GM23248 (cell line): Measurements from ENCODE around the gene TMED4. TPM values are rescaled to one million over a fixed set of nuclear protein-coding genes. Genes with fewer than 3 reads are reported as not detected.

Experiments
- DNase-seq: peaks from one replicate; pipeline ENCODE4 v3.0.0-alpha.2; 2015
- H2AFZ ChIP-seq: fragments of 200-600 bp; sonication (generic); 2 replicates; pipeline ENCODE4 v1.6.1; 2016; ENCODE audit warnings: antibody characterized with exemption
- H3F3A ChIP-seq: fragments of 200-600 bp; sonication (generic); 2 replicates; pipeline ENCODE4 v1.6.1; 2016; ENCODE audit warnings: mild to moderate bottlenecking, antibody characterized with exemption, mixed run types; ENCODE audit not compliant: insufficient read depth
- H3K27ac ChIP-seq: fragments of 200-600 bp; sonication (generic); 2 replicates; pipeline ENCODE4 v1.5.1; 2016; ENCODE audit warnings: mild to moderate bottlenecking
- H3K27me3 ChIP-seq: fragments of 200-600 bp; sonication (generic); replicated peaks from 2 replicates; pipeline ENCODE4 v1.6.1; 2016; ENCODE audit warnings: mild to moderate bottlenecking; ENCODE audit not compliant: insufficient read depth
- H3K36me3 ChIP-seq: fragments of 200-600 bp; sonication (generic); 2 replicates; pipeline ENCODE4 v1.6.1; 2016; ENCODE audit warnings: low read depth, mild to moderate bottlenecking
- H3K4me1 ChIP-seq: fragments of 200-600 bp; sonication (generic); 2 replicates; pipeline ENCODE4 v1.6.1; 2016; ENCODE audit warnings: mild to moderate bottlenecking; ENCODE audit not compliant: insufficient read depth
- H3K4me2 ChIP-seq: fragments of 200-600 bp; sonication (generic); one replicate; pipeline ENCODE4 v1.6.1; 2016; ENCODE audit warnings: mild to moderate bottlenecking; ENCODE audit not compliant: unreplicated experiment
- H3K4me3 ChIP-seq: fragments of 200-600 bp; sonication (generic); 2 replicates; pipeline ENCODE4 v1.5.1; 2016; ENCODE audit warnings: mild to moderate bottlenecking
- H3K79me2 ChIP-seq: fragments of 200-600 bp; sonication (generic); 2 replicates; pipeline ENCODE4 v1.6.1; 2016; ENCODE audit warnings: mild to moderate bottlenecking; ENCODE audit not compliant: insufficient read depth
- H3K9ac ChIP-seq: fragments of 200-600 bp; sonication (generic); 2 replicates; pipeline ENCODE4 v1.6.1; 2016; ENCODE audit warnings: mild to moderate bottlenecking
- H3K9me2 ChIP-seq: fragments of 200-600 bp; sonication (generic); 2 replicates; pipeline ENCODE4 v1.6.1; 2016; ENCODE audit warnings: mixed run types, mild to moderate bottlenecking, moderate library complexity; ENCODE audit not compliant: insufficient read depth
- H3K9me3 ChIP-seq: fragments of 200-600 bp; sonication (generic); one replicate; pipeline ENCODE4 v1.6.1; 2017; ENCODE audit warnings: low read depth
- H4K20me1 ChIP-seq: fragments of 200-600 bp; sonication (generic); 2 replicates; pipeline ENCODE4 v1.6.0; 2016; ENCODE audit not compliant: insufficient read depth
- EZH2 ChIP-seq: fragments of 200-600 bp; sonication (generic); IDR thresholded peaks from 2 replicates; pipeline ENCODE4 v1.6.1; 2018; ENCODE audit warnings: antibody characterized with exemption, mild to moderate bottlenecking; ENCODE audit not compliant: insufficient read depth, poor library complexity, severe bottlenecking
- EZH2phosphoT487 ChIP-seq: fragments of 200-600 bp; sonication (generic); IDR thresholded peaks from 2 replicates; pipeline ENCODE4 v1.6.1; 2018; ENCODE audit warnings: antibody characterized with exemption, moderate library complexity, mild to moderate bottlenecking, low read depth; ENCODE audit not compliant: insufficient read depth
- WGBS, 2 experiments: methylation state at CpG; one replicate each; pipeline ENCODE4 v1.1.6; 2015 to 2017; ENCODE audit warnings: low lambda C conversion rate in 2 of 2, low coverage in 1 of 2; ENCODE audit errors: missing lambda C conversion rate in 2 of 2; 5-methylcytosine and 5-hydroxymethylcytosine counted together
- in situ Hi-C: fragments of 300-500 bp; cut with MboI; formaldehyde crosslinking; loops from 2 replicates; pipeline ENCODE4 v1.15.0; 2020
- polyA plus RNA-seq: library from polyadenylated mRNA; unstranded; fragments of >200 nt; fragmentation: Nextera tagmentation; extraction: Ambion mirVana; gene quantifications from 2 replicates; pipeline ENCODE4 v1.2.1, GENCODE V29; 2016
- total RNA-seq: library from RNA; depleted of rRNA; stranded (reverse); fragments of >200 nt; shearing (Covaris generic); gene quantifications from 2 replicates; pipeline ENCODE4 v1.2.3, GENCODE V29; 2014

TMED4 gene
- total and polyA plus RNA-seq, 2 experiments from 2014 or later, result 78.2 to 201 TPM

GRCh38 chr7:44537442-44537841 is 44.6 kb downstream of the TMED4 start:
- no peaks in the 10 kb centered on the region for H3K27me3 ChIP-seq
- H3K9ac ChIP-seq, result no peak overlapping the region
- TF ChIP-seq EZH2phosphoT487 (no peak), EZH2 (no peak)
- no peaks in the 10 kb centered on the region for H3K9me3 ChIP-seq
- H4K20me1 ChIP-seq, result no peaks in the 10 kb centered on the region
- WGBS, 2 experiments, result 77 to 86% methylated on average over 6 of the region's 6 CpGs
- no peaks in the 10 kb centered on the region for H3K9me2 ChIP-seq
- no peaks in the 10 kb centered on the region for H3K79me2 ChIP-seq
- H2AFZ ChIP-seq, result no peak overlapping the region
- in situ Hi-C loops, result no loop called here
- H3K36me3 ChIP-seq, result no peaks in the 10 kb centered on the region
- no peak overlapping the region for H3K4me3 ChIP-seq
- H3K4me2 ChIP-seq, result no peak overlapping the region
- DNase-seq, result no peak
- no peaks in the 10 kb centered on the region for H3F3A ChIP-seq
- H3K27ac ChIP-seq, result no peak overlapping the region
- H3K4me1 ChIP-seq, result no peaks in the 10 kb centered on the region

- 52 to 62% methylated on average over 9 to 10 of the region's 10 CpGs for WGBS, 2 experiments
- Histone ChIP-seq H2AFZ (no peak overlapping the region), H3K4me3 (no peak overlapping the region), H3K36me3 (no peaks in the 10 kb centered on the region), H4K20me1 (no peaks in the 10 kb centered on the region), H3K27me3 (no peaks in the 10 kb centered on the region), H3F3A (no peaks in the 10 kb centered on the region), H3K4me1 (no peaks in the 10 kb centered on the region), H3K9ac (no peak overlapping the region), H3K27ac (no peak overlapping the region), H3K9me3 (no peaks in the 10 kb centered on the region), H3K9me2 (no peaks in the 10 kb centered on the region), H3K4me2 (no peak overlapping the region), H3K79me2 (no peaks in the 10 kb centered on the region)
- in situ Hi-C loops, result no loop called here
- TF ChIP-seq EZH2, result no peak
- no peak for TF ChIP-seq EZH2phosphoT487
- DNase-seq, result no peak
Measured at GRCh38 chr7:44536090-44536489, 45.9 kb downstream of the TMED4 start.

GRCh38 chr7:44535348-44536064 is 46.5 kb downstream of the TMED4 start:
- Histone ChIP-seq H4K20me1 (no peaks in the 10 kb centered on the region), H3K79me2 (no peaks in the 10 kb centered on the region)

GRCh38 chr7:44534501-44534900 is 47.5 kb downstream of the TMED4 start:
- in situ Hi-C loops, result no loop called here
- no peak overlapping the region for H3K27ac ChIP-seq
- H4K20me1 ChIP-seq, result no peaks in the 10 kb centered on the region
- H2AFZ ChIP-seq, result no peak overlapping the region
- H3K36me3 ChIP-seq, result no peaks in the 10 kb centered on the region
- TF ChIP-seq EZH2, result no peak
- no peak for TF ChIP-seq EZH2phosphoT487
- no peak overlapping the region for H3K4me3 ChIP-seq
- no peak overlapping the region for H3K4me2 ChIP-seq
- no peaks in the 10 kb centered on the region for H3F3A ChIP-seq
- H3K9me2 ChIP-seq, result no peaks in the 10 kb centered on the region
- H3K27me3 ChIP-seq, result no peaks in the 10 kb centered on the region
- H3K4me1 ChIP-seq, result no peaks in the 10 kb centered on the region
- H3K9ac ChIP-seq, result no peak overlapping the region
- no peaks in the 10 kb centered on the region for H3K79me2 ChIP-seq
- DNase-seq, result peak; percentile 56
- H3K9me3 ChIP-seq, result no peaks in the 10 kb centered on the region
- WGBS, 2 experiments, result 39 to 45% methylated on average over 7 of the region's 7 CpGs

More at GRCh38 chr7:44535348-44536064, 46.5 kb downstream of the TMED4 start:
- in situ Hi-C loops, result no loop called here
- DNase-seq, result no peak
- Histone ChIP-seq H3K4me3 (no peak overlapping the region), H3K27ac (no peak overlapping the region), H3K9me3 (no peaks in the 10 kb centered on the region), H3K4me2 (no peak overlapping the region), H3K36me3 (no peaks in the 10 kb centered on the region), H3K27me3 (no peaks in the 10 kb centered on the region), H3K4me1 (no peaks in the 10 kb centered on the region), H2AFZ (no peak overlapping the region), H3F3A (no peaks in the 10 kb centered on the region), H3K9ac (no peak overlapping the region), H3K9me2 (no peaks in the 10 kb centered on the region)
- TF ChIP-seq EZH2phosphoT487, result no peak
- TF ChIP-seq EZH2, result no peak
- WGBS, 2 experiments, result 78 to 86% methylated on average over 8 of the region's 8 CpGs

- no peaks in the 10 kb centered on the region for H4K20me1 ChIP-seq
- H3K27me3 ChIP-seq, result no peaks in the 10 kb centered on the region
- DNase-seq, result no peak
- WGBS, 2 experiments, result 39 to 47% methylated on average over 5 of the region's 5 CpGs
- no peak overlapping the region for H3K4me3 ChIP-seq
- H3K9ac ChIP-seq, result no peak overlapping the region
- no peaks in the 10 kb centered on the region for H3K9me2 ChIP-seq
- H3K36me3 ChIP-seq, result no peaks in the 10 kb centered on the region
- TF ChIP-seq EZH2phosphoT487 (no peak), EZH2 (no peak)
- no peaks in the 10 kb centered on the region for H3K4me1 ChIP-seq
- H3K4me2 ChIP-seq, result no peak overlapping the region
- no peaks in the 10 kb centered on the region for H3F3A ChIP-seq
- no peak overlapping the region for H2AFZ ChIP-seq
- no peak overlapping the region for H3K27ac ChIP-seq
- no peaks in the 10 kb centered on the region for H3K9me3 ChIP-seq
- no peaks in the 10 kb centered on the region for H3K79me2 ChIP-seq
- in situ Hi-C loops, result no loop called here
Measured at GRCh38 chr7:44534087-44534486, 47.9 kb downstream of the TMED4 start.
